ENCODE data around the gene COPRS.

COPRS gene

DNA sequence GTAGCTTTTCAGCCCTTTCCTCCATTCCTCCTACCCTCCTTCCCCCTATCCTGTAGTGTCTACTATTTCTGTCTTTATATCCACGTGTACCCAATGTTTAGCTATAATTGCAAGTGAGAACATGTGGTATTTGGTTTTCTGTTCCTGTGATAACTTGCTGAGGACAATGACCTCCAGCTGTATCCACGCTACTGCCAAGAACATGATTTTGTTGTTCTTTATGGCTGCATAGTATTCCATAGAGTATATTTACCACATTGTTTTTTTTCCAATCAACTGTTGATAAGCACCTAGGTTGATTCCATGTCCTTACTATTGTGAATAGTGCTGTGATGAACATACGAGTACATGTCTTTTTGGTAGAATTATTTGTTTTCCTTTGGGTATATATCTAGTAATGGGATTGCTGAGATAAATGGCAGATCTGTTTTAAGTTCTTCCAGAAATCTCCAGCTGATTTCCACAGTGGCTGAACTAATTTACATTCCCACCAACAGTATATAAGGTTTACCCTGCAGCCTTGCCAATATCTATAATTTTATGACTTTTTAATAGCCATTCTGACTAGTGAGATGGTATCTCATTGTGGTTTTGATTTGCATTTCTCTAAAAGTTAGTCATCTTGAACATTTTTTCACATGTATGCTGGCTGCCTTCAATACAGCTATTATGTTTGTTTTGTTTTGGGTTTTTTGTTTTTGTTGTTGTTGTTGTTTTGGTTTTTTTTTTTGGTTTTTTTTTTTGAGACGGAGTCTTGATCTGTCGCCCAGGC lies 10.9 kb upstream of the COPRS start:
- Mint-ChIP-seq H3K4me1 (ENCODE audit: low read depth in 2 of 2) (no peaks in the 10 kb centered on the region), H3K27me3 (no peaks in the 10 kb centered on the region), H3K4me3 (no peak overlapping the region), H3K36me3 (ENCODE audit: insufficient read depth) (peaks cover 96% of the 10 kb centered on the region), H3K27ac (peak overlapping the region in 1 of 2 donors; percentile 38), H3K9me3 (no peaks in the 10 kb centered on the region)
- no peak for ATAC-seq (replicated peaks)
- DNase-seq = no peak

DNA sequence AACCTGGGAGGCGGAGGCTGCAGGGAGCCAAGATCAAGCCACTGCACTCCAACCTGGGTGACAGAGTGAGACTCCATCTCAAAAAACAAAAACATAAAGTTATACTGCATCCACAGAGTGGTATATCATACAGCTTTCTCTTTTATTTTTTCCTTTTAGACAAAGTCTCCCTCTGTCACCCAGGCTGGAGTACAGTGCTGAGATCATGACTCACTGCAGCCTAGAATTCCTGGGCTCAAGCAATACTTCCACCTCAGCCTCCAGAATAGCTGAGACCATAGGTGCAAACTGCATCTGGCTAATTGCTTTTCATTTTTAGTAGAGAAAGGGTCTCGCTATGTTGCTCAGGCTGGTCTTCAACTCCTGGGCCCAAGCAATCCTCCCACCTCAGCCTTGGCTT lies 10.0 kb upstream of the COPRS start:
- Mint-ChIP-seq H3K27me3 (no peaks in the 10 kb centered on the region), H3K4me1 (ENCODE audit: low read depth in 2 of 2) (no peaks in the 10 kb centered on the region)

DNA sequence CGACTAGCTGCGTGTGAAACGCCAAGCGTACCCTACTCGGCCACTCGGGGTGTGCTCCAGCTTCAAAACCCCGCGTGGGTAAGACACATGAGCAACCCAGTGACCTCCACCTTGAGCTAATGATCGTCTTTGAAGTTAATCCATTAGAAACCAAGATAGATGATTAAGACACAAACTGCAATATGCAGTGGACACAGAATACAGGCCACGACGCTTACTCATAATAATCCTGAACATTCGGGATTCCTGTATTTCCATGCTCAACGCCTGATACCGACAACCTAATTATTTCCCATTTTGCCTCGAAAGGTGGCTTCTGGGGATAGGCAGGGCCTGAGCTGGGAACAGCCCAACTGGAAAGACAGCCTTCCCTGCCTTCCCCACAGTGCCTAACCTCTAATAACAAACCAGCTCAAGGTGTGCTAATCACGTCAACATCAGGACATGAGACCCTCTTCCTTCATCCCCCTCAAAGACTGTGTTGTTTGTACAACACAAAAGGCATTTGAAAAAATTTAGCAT lies 504 bp upstream of the COPRS start:
- H3K27me3 Mint-ChIP-seq = no peaks in the 10 kb centered on the region
- H3K27ac Mint-ChIP-seq = no peak overlapping the region
- H3K4me3 Mint-ChIP-seq = peak overlapping the region; percentile 79 to 80
- H3K9me3 Mint-ChIP-seq = no peaks in the 10 kb centered on the region
- peaks cover 13 to 15% of the 10 kb centered on the region in 2 donors for H3K4me1 Mint-ChIP-seq (ENCODE audit: low read depth in 2 of 2)
- no peak for DNase-seq
- H3K36me3 Mint-ChIP-seq (ENCODE audit: insufficient read depth) = peaks cover 27% of the 10 kb centered on the region
- ATAC-seq (replicated peaks) = no peak

More for the DNA sequence above, 10.0 kb upstream of the COPRS start:
- no peaks in the 10 kb centered on the region for H3K9me3 Mint-ChIP-seq
- peaks cover 93% of the 10 kb centered on the region for H3K36me3 Mint-ChIP-seq (ENCODE audit: insufficient read depth)
- DNase-seq (no peak), ATAC-seq (replicated peaks) (no peak)
- peak overlapping the region in 1 of 2 donors; percentile 10 for H3K27ac Mint-ChIP-seq
- H3K4me3 Mint-ChIP-seq = no peak overlapping the region

DNA sequence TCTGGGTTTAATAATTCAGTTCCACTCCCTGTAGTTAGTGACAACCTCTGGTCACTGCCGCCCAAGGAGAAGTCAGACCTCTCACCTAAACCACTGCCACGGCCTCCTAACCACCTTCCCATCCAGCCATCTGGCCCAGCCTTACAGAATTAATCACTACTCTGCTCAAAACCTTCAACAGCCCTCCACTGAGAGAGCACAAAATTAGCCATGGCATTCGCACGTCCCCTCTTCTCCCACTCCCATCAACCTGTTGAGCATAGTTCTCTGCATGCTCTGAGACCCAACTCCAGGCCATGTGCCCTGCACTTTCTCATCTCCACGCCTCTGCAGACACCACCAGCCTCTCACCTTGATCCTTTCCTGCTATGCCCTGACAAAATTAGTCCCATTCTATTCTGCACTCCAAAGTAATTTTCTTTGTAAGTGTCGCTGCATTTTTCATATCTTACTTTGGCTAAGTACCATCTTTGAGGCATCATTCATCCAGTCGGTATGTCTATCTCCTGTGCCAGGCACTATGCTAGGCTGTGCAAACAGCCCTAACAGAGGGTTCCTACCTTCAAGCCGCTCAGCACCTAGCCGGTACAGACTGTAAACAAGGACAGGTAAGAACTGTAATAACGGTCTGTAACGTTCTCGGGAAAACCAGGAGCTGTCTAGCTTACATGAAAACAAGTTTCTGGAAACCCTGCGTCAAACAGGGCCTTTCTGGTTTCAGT lies 963 bp downstream of the COPRS start:
- ATAC-seq (replicated peaks) = peak; percentile 19
- Mint-ChIP-seq H3K27ac (peak overlapping the region in 1 of 2 donors; percentile 3), H3K4me3 (peak overlapping the region; percentile 71 to 72), H3K9me3 (no peaks in the 10 kb centered on the region), H3K36me3 (ENCODE audit: insufficient read depth) (peaks cover 19% of the 10 kb centered on the region), H3K27me3 (no peaks in the 10 kb centered on the region), H3K4me1 (ENCODE audit: low read depth in 2 of 2) (peaks cover 13 to 15% of the 10 kb centered on the region in 2 donors)
- DNase-seq = no peak

DNA sequence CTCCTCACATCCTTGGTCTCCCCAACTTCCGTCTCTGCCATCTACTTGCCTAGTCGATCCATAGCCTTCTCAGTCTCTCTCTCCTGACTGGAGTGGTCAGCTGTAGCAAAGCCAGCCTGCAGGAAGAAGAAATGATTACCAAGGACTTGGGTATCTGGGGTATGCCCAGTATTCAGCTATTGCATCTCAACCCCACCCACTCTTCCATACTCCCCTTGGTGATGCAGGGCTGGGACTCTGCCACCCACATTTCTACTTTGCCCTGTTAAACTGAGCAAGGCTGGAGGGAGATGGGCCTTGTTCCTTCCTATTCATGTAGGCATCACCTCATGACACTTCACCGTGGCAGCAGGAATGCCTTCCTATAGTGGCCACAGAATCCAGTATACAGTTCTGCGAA lies 2.3 kb downstream of the COPRS start:
- DNase-seq (no peak), ATAC-seq (replicated peaks) (no peak)
- peaks cover 9% of the 10 kb centered on the region for H3K36me3 Mint-ChIP-seq (ENCODE audit: insufficient read depth)
- H3K27me3 Mint-ChIP-seq = no peaks in the 10 kb centered on the region
- H3K9me3 Mint-ChIP-seq = no peaks in the 10 kb centered on the region
- peaks cover 13 to 15% of the 10 kb centered on the region in 2 donors for H3K4me1 Mint-ChIP-seq (ENCODE audit: low read depth in 2 of 2)
- no peak overlapping the region for H3K4me3 Mint-ChIP-seq
- H3K27ac Mint-ChIP-seq = no peak overlapping the region

DNA sequence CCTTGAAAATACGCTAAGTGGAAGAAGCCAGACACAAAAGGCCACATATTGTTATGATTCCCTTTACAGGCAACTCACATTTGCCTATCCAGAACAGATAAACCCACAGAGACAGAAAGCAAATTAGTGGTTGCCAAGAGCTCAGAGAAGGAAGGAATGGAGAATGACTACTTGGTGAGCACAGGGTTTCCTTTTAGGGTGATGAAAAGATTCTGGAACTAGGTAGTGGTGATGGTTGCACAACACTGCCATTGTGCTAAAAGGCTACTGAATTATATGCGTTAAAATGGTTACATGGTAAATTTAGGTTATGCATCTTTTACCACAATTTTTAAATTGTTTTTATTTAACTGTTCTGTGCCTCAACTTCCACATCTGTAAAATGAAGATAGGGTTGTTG lies 4.4 kb downstream of the COPRS start:
- ATAC-seq (replicated peaks) = no peak
- no peaks in the 10 kb centered on the region for H3K9me3 Mint-ChIP-seq
- peaks cover 10 to 11% of the 10 kb centered on the region in 2 donors for H3K4me1 Mint-ChIP-seq (ENCODE audit: low read depth in 2 of 2)
- no peak for DNase-seq
- H3K27me3 Mint-ChIP-seq = no peaks in the 10 kb centered on the region
- peaks cover 4% of the 10 kb centered on the region for H3K36me3 Mint-ChIP-seq (ENCODE audit: insufficient read depth)
- H3K27ac Mint-ChIP-seq = no peak overlapping the region
- H3K4me3 Mint-ChIP-seq = no peak overlapping the region

DNA sequence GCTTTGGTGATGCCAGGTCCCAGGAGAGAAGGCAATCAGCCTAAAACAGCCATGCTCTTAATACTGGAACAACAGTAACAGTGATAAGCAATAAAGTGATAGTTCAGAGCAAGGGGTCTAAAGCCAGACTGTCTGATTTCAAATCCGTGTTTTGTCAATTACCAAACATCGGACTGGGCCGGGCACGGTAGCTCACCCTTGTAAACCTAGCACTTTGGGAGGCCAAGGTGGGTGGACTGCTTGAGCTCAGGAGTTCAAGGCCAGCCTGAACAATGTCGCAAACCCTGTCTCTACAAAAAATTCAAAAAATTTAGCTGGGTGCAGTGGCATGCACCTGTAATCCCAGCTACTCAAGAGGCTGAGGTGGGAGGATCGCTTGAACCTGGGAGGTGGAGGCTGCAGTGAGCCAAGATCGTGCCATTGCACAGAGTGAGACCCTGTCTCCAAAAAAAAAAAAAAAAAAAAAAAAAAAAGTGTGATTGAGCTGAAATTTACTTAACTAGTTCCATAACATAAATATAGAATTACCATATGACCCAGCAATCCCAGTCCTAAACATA lies 5.1 kb downstream of the COPRS start:
- Mint-ChIP-seq H3K4me1 (ENCODE audit: low read depth in 2 of 2) (peaks cover 7% of the 10 kb centered on the region in 2 donors), H3K36me3 (ENCODE audit: insufficient read depth) (peaks cover 2% of the 10 kb centered on the region), H3K4me3 (no peak overlapping the region), H3K27me3 (no peaks in the 10 kb centered on the region), H3K27ac (no peak overlapping the region), H3K9me3 (no peaks in the 10 kb centered on the region)
- no peak for ATAC-seq (replicated peaks)
- no peak for DNase-seq

DNA sequence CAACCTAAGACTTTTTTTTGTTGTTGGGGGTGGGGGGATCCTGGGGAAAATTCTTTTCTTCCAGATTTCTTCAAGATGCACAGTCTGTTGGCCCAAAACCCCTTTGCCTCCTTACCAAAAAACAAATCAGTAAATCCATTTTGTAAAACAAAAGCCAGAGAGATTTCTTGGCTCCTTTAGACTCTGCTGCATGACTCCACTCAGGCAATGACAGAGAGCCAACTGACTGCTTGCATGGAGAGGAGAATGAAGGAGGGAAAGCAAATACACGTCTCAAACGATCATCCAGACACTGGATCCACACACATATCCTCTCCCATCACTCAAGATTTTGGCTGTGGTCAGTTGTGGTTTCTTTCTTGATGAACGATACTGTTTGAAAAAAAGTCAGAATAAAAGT lies 13.8 kb downstream of the COPRS start:
- Mint-ChIP-seq H3K9me3 (no peaks in the 10 kb centered on the region), H3K4me1 (ENCODE audit: low read depth in 2 of 2) (no peaks in the 10 kb centered on the region), H3K27ac (no peak overlapping the region), H3K4me3 (no peak overlapping the region), H3K27me3 (peaks cover 0 to 3% of the 10 kb centered on the region in 2 donors), H3K36me3 (ENCODE audit: insufficient read depth) (no peaks in the 10 kb centered on the region)
- DNase-seq (no peak), ATAC-seq (replicated peaks) (no peak)

DNA sequence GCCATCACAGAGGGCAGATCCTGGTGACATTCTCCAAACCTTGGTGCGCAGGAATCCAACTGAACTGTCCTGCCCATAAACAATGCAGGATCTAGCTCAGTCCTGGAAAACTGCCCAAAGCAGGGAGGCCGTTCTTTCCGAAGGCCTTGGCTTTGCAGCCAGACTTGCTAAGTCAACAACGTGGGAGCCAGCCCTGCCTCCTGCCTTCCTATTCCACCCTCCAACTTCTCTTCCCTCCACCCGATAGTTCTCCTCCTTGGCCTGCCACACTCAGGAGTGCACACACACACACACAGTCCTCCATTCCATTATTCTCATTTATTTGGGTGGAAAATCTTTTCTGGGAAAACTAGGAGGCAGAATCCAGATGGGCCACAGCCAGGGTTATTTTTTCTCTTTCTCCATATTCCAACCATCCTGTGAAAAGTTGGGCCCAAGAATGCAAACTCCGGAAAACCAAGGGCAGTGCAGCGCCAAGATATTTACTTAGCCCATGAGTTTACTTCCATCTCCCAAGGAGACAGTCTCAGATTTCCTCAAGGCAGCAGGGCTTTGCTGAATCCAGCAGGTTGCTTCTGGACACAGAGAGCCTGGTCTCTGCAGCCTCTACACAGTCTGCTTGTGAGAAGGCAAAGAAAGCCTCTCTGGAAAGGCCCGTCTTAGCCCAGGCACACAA lies 15.8 kb downstream of the COPRS start:
- Mint-ChIP-seq H3K4me3 (no peak overlapping the region), H3K27ac (no peak overlapping the region), H3K27me3 (peaks cover 0 to 13% of the 10 kb centered on the region in 2 donors), H3K9me3 (no peaks in the 10 kb centered on the region), H3K4me1 (ENCODE audit: low read depth in 2 of 2) (no peaks in the 10 kb centered on the region), H3K36me3 (ENCODE audit: insufficient read depth) (no peaks in the 10 kb centered on the region)
- ATAC-seq (replicated peaks) (no peak), DNase-seq (no peak)

DNA sequence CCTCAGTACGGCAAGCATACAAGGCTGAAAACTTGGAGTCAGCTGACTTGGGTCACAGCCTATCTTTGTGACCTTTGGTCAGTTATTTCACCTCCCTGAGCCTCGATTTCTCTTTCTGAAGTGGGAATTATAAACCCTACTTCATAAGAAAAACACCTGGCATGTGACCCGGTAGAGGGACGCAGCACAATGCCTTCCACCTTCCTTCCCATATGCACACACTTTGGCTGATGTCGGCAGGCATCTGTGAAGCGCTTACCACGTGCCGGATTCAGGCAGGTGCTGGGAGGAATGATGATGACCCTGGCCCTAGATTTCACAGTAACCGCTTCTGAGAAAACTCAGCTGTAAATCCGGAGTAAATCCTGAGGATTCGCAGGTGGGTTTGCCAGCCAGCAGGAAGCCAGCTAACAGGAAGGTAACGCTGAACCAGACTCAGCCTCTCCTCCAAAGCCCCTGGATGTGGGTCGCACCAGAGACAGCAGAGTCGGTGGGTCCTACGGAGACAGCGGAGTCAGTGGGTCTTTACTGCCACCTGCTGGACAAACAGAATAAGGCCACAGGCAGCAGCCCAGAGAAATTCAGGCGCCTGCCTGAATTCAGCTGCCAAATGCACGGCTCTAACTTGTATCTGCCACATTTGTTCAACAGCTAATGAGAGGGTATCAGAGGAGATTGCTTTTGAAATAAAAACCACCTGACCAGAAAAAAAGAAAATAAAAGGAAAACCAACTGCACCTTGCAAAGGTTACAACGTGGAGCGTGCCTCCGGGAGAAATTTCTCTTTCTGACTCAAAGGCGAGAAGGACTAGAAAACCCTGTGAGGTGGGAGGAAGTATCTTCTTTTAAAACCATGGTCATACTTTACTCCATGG lies 16.6 kb downstream of the COPRS start:
- H3K36me3 Mint-ChIP-seq (ENCODE audit: insufficient read depth) = no peaks in the 10 kb centered on the region
- ATAC-seq (replicated peaks) = peak; percentile 89
- DNase-seq = peak; percentile 54 to 63 (median 57)
- H3K9me3 Mint-ChIP-seq = no peaks in the 10 kb centered on the region
- H3K4me3 Mint-ChIP-seq = no peak overlapping the region
- no peaks in the 10 kb centered on the region for H3K4me1 Mint-ChIP-seq (ENCODE audit: low read depth in 2 of 2)
- H3K27me3 Mint-ChIP-seq = peaks cover 3 to 18% of the 10 kb centered on the region in 2 donors
- H3K27ac Mint-ChIP-seq = no peak overlapping the region

DNA sequence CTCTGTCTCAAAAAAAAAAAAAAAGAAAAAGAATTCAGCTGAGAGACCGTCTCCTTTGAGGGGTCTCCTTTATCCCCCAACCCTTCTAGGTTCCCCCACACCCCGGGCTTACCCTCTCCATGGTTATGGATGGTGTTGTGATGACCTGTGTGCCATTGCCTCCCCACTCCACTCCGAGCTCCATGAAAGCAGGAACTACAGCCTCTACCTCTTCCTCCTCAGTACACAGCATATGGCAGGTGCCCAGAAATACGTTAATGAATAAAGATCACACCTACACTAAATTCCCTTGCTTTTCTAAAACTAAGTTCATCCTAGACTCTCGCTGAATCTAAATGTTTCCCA lies 17.2 kb downstream of the COPRS start:
- H3K4me1 Mint-ChIP-seq (ENCODE audit: low read depth in 2 of 2) = no peaks in the 10 kb centered on the region

DNA sequence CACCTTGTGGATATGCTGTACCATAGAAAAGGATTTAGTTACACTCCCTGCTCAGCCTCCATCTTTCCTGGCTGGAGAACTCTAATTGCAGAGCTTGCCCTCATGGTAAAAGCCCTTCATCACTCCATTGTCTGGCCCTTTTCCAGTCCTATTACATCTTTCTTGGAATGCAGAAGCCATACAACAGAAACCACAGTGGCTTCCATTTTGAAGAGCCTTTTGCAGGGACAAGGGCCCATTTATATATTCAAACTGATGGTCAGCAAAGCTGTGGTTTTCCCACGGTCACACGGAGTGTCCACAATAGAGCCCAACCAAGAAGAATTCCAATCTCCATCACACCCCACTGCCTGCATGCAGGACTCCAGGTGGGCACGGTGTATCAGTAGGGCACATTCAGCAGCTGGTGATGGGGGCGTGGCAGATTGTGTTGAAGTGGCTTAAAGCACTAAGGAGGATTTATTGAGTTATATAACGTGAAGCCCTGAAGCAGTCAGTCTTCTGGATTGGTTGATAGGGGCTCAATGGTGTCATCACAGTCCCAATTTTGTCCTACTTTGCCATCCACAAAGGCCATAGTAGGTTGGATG lies 20.3 kb downstream of the COPRS start:
- DNase-seq (no peak), ATAC-seq (replicated peaks) (no peak)
- Mint-ChIP-seq H3K36me3 (ENCODE audit: insufficient read depth) (no peaks in the 10 kb centered on the region), H3K27me3 (peaks cover 7 to 26% of the 10 kb centered on the region in 2 donors), H3K4me1 (ENCODE audit: low read depth in 2 of 2) (peaks cover 0 to 2% of the 10 kb centered on the region in 2 donors), H3K9me3 (no peaks in the 10 kb centered on the region), H3K27ac (no peak overlapping the region), H3K4me3 (no peak overlapping the region)

More for the DNA sequence above, 17.2 kb downstream of the COPRS start:
- DNase-seq (no peak), ATAC-seq (replicated peaks) (no peak)
- H3K9me3 Mint-ChIP-seq = no peaks in the 10 kb centered on the region
- peaks cover 7 to 20% of the 10 kb centered on the region in 2 donors for H3K27me3 Mint-ChIP-seq
- H3K4me3 Mint-ChIP-seq = no peak overlapping the region
- no peak overlapping the region for H3K27ac Mint-ChIP-seq
- H3K36me3 Mint-ChIP-seq (ENCODE audit: insufficient read depth) = no peaks in the 10 kb centered on the region

Measured in effector memory CD8-positive, alpha-beta T cell (primary cell).